Peyer's patch (tissue), 4 donors: ENCODE data around the gene HPCAL1. TPM values are rescaled to one million over a fixed set of nuclear protein-coding genes. Genes with fewer than 3 reads are reported as not detected.

Experiments used
- DNase-seq, 3 donors: peaks; one replicate each; pipeline ENCODE4 v3.0.0-alpha.2; 2017 to 2019
- H3K27ac ChIP-seq, 4 donors: fragments of 200-600 bp; sonication (generic); one replicate each; pipeline ENCODE4 v1.5.1; 2016 to 2019
- H3K27me3 ChIP-seq, 2 donors: fragments of 200-600 bp; sonication (generic); one replicate each; pipeline ENCODE4 v1.5.1; 2019
- H3K36me3 ChIP-seq, 3 donors: fragments of 200-600 bp; sonication (generic); one replicate each; pipeline ENCODE4 v1.5.1; 2016 to 2019
- H3K4me1 ChIP-seq, 4 donors: fragments of 200-600 bp; sonication (generic); one replicate each; pipeline ENCODE4 v1.5.1; 2016 to 2019
- H3K4me3 ChIP-seq, 4 donors: fragments of 200-600 bp; sonication (generic); 1 replicate in 3 of 4; 2 replicates in 1 of 4; pipeline ENCODE4 v1.5.1; 2016 to 2019; ENCODE audit warnings: mild to moderate bottlenecking in 1 of 4
- H3K9me3 ChIP-seq, 4 donors: fragments of 200-600 bp; sonication (generic); one replicate each; pipeline ENCODE4 v1.5.1; 2016 to 2019; ENCODE audit warnings: mild to moderate bottlenecking in 1 of 4
- POLR2A ChIP-seq, 2 donors: fragments of 450-650 bp; IDR thresholded peaks; one replicate each; pipeline ENCODE4 v1.5.1; 2017; ENCODE audit warnings: antibody characterized with exemption in 2 of 2, mild to moderate bottlenecking in 2 of 2, moderate library complexity in 2 of 2
- total RNA-seq, 4 donors: library from RNA; depleted of rRNA; stranded (reverse); fragments of >200 nt; gene quantifications; one replicate each; pipeline ENCODE4 v1.1.0, GENCODE V29; 2016
- TF ChIP-seq, protein P1 (sequence below), 6 experiments: fragments of 450-650 bp in 4 of 6; fragments of 200-600 bp in 2 of 6; sonication (generic) in 1 of 6; IDR thresholded peaks; one replicate each; pipeline ENCODE4 v1.5.1; 2017 to 2019; ENCODE audit warnings: antibody characterized with exemption in 6 of 6, mild to moderate bottlenecking in 3 of 6, moderate library complexity in 1 of 6

Gene HPCAL1
- total RNA-seq, 4 donors from 2014 or later, result 123 to 270 (median 156) TPM

DNA sequence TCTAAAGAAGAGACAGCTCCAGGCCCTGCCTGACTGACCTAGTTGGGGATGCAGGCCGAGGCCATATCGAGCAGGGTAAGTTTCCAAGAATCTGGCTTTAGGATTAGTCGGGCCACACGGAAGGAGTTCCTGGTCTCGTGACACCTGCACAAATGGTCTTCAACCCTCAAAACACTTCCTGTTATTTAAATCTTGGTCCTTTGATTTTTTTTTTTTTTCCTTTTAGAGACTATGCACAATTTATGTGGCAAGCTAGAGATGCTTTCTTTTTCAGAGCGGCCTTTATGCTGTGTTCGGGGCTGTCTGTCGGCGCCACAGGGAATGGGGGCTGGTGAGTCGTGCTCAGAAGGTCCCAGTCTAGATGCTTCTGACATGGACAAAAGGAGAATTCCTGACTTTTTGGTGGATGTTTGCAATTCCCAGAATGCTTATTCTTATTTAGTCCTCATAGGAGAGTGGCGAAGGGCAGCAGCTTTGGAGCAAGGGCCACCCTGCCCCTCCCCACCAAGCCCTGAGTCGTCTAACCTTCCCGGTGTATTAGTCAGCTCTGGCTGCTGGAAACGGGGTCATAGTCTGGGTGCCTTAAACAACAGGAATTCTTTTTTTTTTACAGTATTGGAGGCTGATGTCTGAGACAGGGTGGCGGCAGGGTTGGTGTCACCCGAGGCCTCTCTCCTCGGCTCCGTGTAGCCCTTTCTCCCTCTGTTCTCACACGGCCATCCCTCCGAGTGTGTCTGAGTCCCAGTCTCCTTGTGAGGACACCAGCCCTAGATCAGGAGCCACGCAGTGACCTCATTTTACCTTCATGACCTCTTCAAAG, 27.4 kb downstream of the HPCAL1 start:
- Histone ChIP-seq H3K27ac (peak overlapping the region; percentile 69 to 86 (median 84)), H3K36me3 (peaks cover 0 to 3% (median 0%) of the 10 kb centered on the region in 3 donors), H3K9me3 (no peaks in the 10 kb centered on the region), H3K27me3 (no peaks in the 10 kb centered on the region), H3K4me1 (peaks cover 13 to 73% (median 37%) of the 10 kb centered on the region in 4 donors), H3K4me3 (peak overlapping the region; percentile 29 to 44 (median 36))
- TF ChIP-seq, protein P1, sequence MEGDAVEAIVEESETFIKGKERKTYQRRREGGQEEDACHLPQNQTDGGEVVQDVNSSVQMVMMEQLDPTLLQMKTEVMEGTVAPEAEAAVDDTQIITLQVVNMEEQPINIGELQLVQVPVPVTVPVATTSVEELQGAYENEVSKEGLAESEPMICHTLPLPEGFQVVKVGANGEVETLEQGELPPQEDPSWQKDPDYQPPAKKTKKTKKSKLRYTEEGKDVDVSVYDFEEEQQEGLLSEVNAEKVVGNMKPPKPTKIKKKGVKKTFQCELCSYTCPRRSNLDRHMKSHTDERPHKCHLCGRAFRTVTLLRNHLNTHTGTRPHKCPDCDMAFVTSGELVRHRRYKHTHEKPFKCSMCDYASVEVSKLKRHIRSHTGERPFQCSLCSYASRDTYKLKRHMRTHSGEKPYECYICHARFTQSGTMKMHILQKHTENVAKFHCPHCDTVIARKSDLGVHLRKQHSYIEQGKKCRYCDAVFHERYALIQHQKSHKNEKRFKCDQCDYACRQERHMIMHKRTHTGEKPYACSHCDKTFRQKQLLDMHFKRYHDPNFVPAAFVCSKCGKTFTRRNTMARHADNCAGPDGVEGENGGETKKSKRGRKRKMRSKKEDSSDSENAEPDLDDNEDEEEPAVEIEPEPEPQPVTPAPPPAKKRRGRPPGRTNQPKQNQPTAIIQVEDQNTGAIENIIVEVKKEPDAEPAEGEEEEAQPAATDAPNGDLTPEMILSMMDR (IDR thresholded peaks at IDR 0.05), result no peak
- TF ChIP-seq POLR2A (IDR thresholded peaks at IDR 0.05), result no peak
- DNase-seq, result peak; percentile 49 to 85 (median 76)

DNA sequence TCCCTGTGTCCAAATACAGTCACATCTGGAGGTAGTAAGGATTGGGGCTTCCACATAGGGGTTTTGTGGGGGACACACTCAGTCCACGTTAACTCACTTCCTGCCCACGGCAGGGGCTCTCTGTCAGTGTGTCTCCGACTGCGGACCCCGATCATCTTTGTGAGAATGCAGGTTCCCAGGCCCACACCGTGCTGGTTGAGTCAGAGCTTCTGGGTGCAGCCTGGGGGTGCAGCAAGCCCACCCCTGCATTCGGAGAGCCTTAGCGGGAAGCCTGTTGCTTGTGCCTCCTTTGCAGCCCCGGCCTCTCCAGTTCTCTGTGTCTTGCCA, 28.0 kb downstream of the HPCAL1 start:
- Histone ChIP-seq H3K36me3 (peaks cover 0 to 5% (median 0%) of the 10 kb centered on the region in 3 donors), H3K4me1 (peaks cover 12 to 67% (median 35%) of the 10 kb centered on the region in 4 donors), H3K27me3 (no peaks in the 10 kb centered on the region), H3K9me3 (no peaks in the 10 kb centered on the region), H3K27ac (peak overlapping the region; percentile 69 to 86 (median 84)), H3K4me3 (peak overlapping the region; percentile 29 to 44 (median 36))
- no peak for DNase-seq
- no peak for TF ChIP-seq POLR2A (IDR thresholded peaks at IDR 0.05)
- TF ChIP-seq, protein P1 (IDR thresholded peaks at IDR 0.05), result no peak

DNA sequence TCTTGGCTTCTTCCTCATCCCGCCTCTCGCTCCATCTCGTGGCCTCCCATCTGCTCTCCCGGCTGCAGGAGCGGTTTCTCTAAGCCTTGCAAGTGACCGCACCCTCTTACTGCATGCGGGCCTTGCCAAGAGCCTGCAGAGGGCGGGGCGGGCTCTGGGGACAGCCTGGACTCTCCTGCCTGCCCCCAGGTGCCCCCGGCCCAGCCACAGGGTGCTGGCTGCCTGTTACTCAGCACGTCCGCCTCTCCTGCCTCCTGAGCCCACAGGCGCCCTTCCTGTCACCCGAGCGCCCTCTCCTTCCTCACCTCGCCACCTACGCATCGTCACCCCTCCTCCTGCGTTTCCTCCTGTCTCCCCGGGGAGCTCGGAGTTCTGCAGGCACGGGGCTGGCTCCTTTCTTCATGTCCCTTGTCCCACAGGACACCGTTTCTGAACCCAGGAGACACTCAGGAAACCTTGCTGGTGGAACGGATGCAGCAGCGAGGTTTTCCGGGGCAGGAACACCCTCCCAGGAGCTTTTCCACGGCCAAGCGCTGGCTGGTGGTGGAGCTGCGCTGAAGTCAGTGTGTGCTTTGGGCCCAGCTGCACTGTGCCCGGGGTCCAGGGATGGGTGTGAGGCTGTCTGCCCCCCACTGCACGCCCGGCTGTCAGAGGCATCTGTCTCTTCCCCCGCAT, 28.5 kb downstream of the HPCAL1 start:
- no peaks in the 10 kb centered on the region for H3K27me3 ChIP-seq
- no peak for TF ChIP-seq POLR2A (IDR thresholded peaks at IDR 0.05)
- TF ChIP-seq, protein P1 (IDR thresholded peaks at IDR 0.05), result peak in 3 of 6 experiments; percentile 27 to 37 (median 35)
- H3K36me3 ChIP-seq, result peaks cover 0 to 5% (median 0%) of the 10 kb centered on the region in 3 donors
- H3K4me1 ChIP-seq, result peaks cover 10 to 62% (median 33%) of the 10 kb centered on the region in 4 donors
- peak overlapping the region; percentile 29 to 44 (median 36) for H3K4me3 ChIP-seq
- H3K27ac ChIP-seq, result peak overlapping the region; percentile 69 to 86 (median 84)
- DNase-seq, result peak; percentile 87 to 92 (median 90)
- no peaks in the 10 kb centered on the region for H3K9me3 ChIP-seq

DNA sequence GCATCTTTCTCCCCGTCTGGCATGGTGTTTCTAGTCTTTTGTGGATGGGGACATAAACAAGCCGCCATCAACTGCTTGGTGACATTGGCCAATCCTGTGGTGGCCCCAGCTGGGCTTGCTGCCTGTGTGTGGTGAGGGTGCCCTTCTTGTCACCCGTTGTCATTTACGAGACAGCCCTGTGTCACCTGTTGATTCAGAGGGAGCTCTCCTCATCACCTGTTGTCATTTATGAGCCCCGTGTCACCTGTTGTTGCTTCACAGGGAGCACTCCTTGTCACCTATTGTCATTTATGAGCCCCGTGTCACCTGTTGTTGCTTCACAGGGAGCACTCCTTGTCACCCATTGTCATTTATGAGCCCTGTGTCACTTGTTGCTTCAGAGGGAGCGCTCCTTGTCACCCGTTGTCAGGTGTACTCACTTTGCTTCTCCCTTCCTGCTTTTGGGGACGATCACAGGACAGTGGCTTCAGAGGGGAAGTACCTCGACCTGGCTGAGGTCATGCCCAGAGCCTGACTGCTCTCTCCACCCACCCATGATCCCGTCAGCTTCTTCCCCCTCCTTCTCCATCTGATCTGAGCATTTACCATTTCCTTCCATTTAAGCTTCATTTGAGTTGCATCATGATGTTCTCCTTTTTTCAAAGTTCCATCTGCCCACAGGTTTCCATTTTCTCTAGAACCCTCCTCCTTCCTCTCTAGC, 29.1 kb downstream of the HPCAL1 start:
- Histone ChIP-seq H3K27me3 (no peaks in the 10 kb centered on the region), H3K4me1 (peaks cover 10 to 55% (median 33%) of the 10 kb centered on the region in 4 donors), H3K36me3 (peaks cover 0 to 5% (median 0%) of the 10 kb centered on the region in 3 donors), H3K9me3 (no peaks in the 10 kb centered on the region), H3K27ac (peak overlapping the region; percentile 69 to 86 (median 84)), H3K4me3 (peak overlapping the region in 3 of 4 donors; percentile 29 to 44 (median 33))
- TF ChIP-seq POLR2A (IDR thresholded peaks at IDR 0.05), result no peak
- TF ChIP-seq, protein P1 (IDR thresholded peaks at IDR 0.05), result no peak
- DNase-seq, result peak in 2 of 3 donors; percentile 69 to 82
